IMR-90 (cell line): Measurements from ENCODE around the gene TMEM14B.
A peak's percentile ranks its signal among the peaks of the same experiment; 100 is the strongest.

Experiments
- BHLHE40 ChIP-seq: fragments of 150-350 bp; IDR thresholded peaks from 2 replicates; pipeline ENCODE4 v1.6.1; 2016; ENCODE audit warnings: mild to moderate bottlenecking, low read depth, low read length
- CEBPB ChIP-seq: IDR thresholded peaks from 2 replicates; pipeline ENCODE4 v1.6.1; 2012; ENCODE audit warnings: low read depth, low read length, improper control_type of control experiment
- CTCF ChIP-seq: conservative IDR thresholded peaks from 2 replicates; pipeline ENCODE4 v1.5.1; 2012; ENCODE audit warnings: mild to moderate bottlenecking, low read depth, low read length, improper control_type of control experiment
- MAFK ChIP-seq: IDR thresholded peaks from 2 replicates; pipeline ENCODE4 v1.6.1; 2012; ENCODE audit warnings: low read depth, low read length, improper control_type of control experiment
- NFE2L2 ChIP-seq: fragments of 150-350 bp; IDR thresholded peaks from 2 replicates; pipeline ENCODE4 v1.6.1; 2016; ENCODE audit warnings: low read depth, mild to moderate bottlenecking, low read length
- POLR2A ChIP-seq: IDR thresholded peaks from 2 replicates; pipeline ENCODE4 v1.6.1; 2012; ENCODE audit warnings: mild to moderate bottlenecking, low read depth, low read length

GRCh38 chr6:10759312-10759839, 11.8 kb downstream of the TMEM14B start:
- TF ChIP-seq CTCF (peak; percentile 60), NFE2L2 (peak; percentile 85), CEBPB (no peak), POLR2A (no peak), MAFK (peak; percentile 91), BHLHE40 (0 out of 2 replicates have a peak, but pooled peaks have one; percentile 30)
